Measurements from ENCODE around the gene CLEC7A.

DNA sequence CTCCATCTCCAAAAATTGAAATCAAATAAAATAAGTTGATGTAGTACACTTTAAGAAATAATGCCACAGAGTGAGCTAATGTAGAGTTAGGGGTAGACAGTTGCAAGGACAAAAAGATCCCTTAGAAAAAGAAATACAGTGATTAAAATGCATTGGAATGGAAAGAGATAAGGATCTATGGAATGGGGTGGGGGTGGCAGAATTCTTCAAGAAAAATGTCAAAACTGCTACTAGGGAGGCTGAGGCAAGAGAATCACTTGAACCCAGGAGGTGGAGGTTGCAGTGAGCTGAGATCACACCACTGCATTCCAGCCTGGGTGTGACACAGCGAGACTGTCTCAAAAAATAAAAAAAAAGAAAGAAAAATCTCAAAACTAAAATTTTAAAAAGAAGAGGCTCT is 35.4 kb upstream of the CLEC7A start:
- TF ChIP-seq, protein P1, sequence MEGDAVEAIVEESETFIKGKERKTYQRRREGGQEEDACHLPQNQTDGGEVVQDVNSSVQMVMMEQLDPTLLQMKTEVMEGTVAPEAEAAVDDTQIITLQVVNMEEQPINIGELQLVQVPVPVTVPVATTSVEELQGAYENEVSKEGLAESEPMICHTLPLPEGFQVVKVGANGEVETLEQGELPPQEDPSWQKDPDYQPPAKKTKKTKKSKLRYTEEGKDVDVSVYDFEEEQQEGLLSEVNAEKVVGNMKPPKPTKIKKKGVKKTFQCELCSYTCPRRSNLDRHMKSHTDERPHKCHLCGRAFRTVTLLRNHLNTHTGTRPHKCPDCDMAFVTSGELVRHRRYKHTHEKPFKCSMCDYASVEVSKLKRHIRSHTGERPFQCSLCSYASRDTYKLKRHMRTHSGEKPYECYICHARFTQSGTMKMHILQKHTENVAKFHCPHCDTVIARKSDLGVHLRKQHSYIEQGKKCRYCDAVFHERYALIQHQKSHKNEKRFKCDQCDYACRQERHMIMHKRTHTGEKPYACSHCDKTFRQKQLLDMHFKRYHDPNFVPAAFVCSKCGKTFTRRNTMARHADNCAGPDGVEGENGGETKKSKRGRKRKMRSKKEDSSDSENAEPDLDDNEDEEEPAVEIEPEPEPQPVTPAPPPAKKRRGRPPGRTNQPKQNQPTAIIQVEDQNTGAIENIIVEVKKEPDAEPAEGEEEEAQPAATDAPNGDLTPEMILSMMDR (conservative IDR thresholded peaks at IDR 0.05 in 1 of 2, IDR thresholded peaks at IDR 0.05 in 1 of 2; ENCODE audit: low read depth in 1 of 2, low read length in 2 of 2), result no peak
- no peak for TF ChIP-seq EZH2 (IDR thresholded peaks at IDR 0.05; ENCODE audit: low read length, missing control alignments)
